ENCODE results near the gene SKI. TPM values are rescaled to one million over a fixed set of nuclear protein-coding genes. Genes with fewer than 3 reads are reported as not detected.
A peak's percentile ranks its signal among the peaks of the same experiment; 100 is the strongest.

Gene SKI
- total and polyA plus RNA-seq, 4 donors: 17.1 to 90.7 (median 40.7) TPM

GRCh38 chr1:2230781-2231531 is 2.8 kb downstream of the SKI start:
- Histone ChIP-seq H3K9me3 (ENCODE audit: control insufficient read depth in 4 of 4, insufficient read depth in 3 of 4, low read length in 3 of 4) (peaks cover 0 to 5% (median 0%) of the 10 kb centered on the region in 4 donors), H3K36me3 (ENCODE audit: control insufficient read depth in 4 of 4, insufficient read depth in 4 of 4, low read length in 4 of 4) (peaks cover 0 to 15% (median 0%) of the 10 kb centered on the region in 4 donors), H3K4me1 (ENCODE audit: control insufficient read depth in 5 of 5, insufficient read depth in 5 of 5, low read length in 5 of 5) (peaks cover 12 to 66% (median 31%) of the 10 kb centered on the region in 5 donors), H3K27me3 (ENCODE audit: control insufficient read depth in 3 of 3, insufficient read depth in 3 of 3, low read length in 2 of 3) (no peaks in the 10 kb centered on the region), H3K4me3 (peak overlapping the region; percentile 41), H3K9ac (ENCODE audit: insufficient read depth in 1 of 2, low read length in 2 of 2) (peak overlapping the region; percentile 14 to 39), H3K27ac (ENCODE audit: low read depth in 1 of 2, low read length in 1 of 2) (peak overlapping the region; percentile 54 to 81)
- DNase-seq: peak; percentile 78 to 81 (median 81)
- WGBS, 2 donors: 14 to 36% methylated on average over 30 of the region's 30 CpGs
- ATAC-seq (ENCODE audit: insufficient read depth, low FRiP score): no peak
- TF ChIP-seq CTCF (IDR thresholded peaks at IDR 0.05; ENCODE audit: control extremely low read depth, extremely low read depth): no peak

- Histone ChIP-seq H3K36me3 (ENCODE audit: control insufficient read depth in 4 of 4, insufficient read depth in 4 of 4, low read length in 4 of 4) (peaks cover 0 to 15% (median 0%) of the 10 kb centered on the region in 4 donors), H3K27me3 (ENCODE audit: control insufficient read depth in 3 of 3, insufficient read depth in 3 of 3, low read length in 2 of 3) (no peaks in the 10 kb centered on the region), H3K4me3 (peak overlapping the region; percentile 41), H3K9me3 (ENCODE audit: control insufficient read depth in 4 of 4, insufficient read depth in 3 of 4, low read length in 3 of 4) (peaks cover 0 to 3% (median 0%) of the 10 kb centered on the region in 4 donors), H3K9ac (ENCODE audit: insufficient read depth in 1 of 2, low read length in 2 of 2) (peak overlapping the region in 1 of 2 donors; percentile 14), H3K4me1 (ENCODE audit: control insufficient read depth in 5 of 5, insufficient read depth in 5 of 5, low read length in 5 of 5) (peaks cover 12 to 64% (median 29%) of the 10 kb centered on the region in 5 donors), H3K27ac (ENCODE audit: low read depth in 1 of 2, low read length in 1 of 2) (peak overlapping the region; percentile 54 to 90)
- 19 to 43% methylated on average over 26 of the region's 26 CpGs for WGBS, 2 donors
- no peak for TF ChIP-seq CTCF (IDR thresholded peaks at IDR 0.05; ENCODE audit: control extremely low read depth, extremely low read depth)
- DNase-seq: peak; percentile 83 to 93 (median 91)
- no peak for ATAC-seq (ENCODE audit: insufficient read depth, low FRiP score)
Measured at GRCh38 chr1:2231532-2232254, 3.6 kb downstream of the SKI start.

GRCh38 chr1:2232255-2232915 is 4.3 kb downstream of the SKI start:
- Histone ChIP-seq H3K36me3 (ENCODE audit: control insufficient read depth in 4 of 4, insufficient read depth in 4 of 4, low read length in 4 of 4) (peaks cover 0 to 15% (median 0%) of the 10 kb centered on the region in 4 donors), H3K4me3 (no peak overlapping the region), H3K9ac (ENCODE audit: insufficient read depth in 1 of 2, low read length in 2 of 2) (peak overlapping the region in 1 of 2 donors; percentile 8), H3K9me3 (ENCODE audit: control insufficient read depth in 4 of 4, insufficient read depth in 3 of 4, low read length in 3 of 4) (peaks cover 0 to 3% (median 0%) of the 10 kb centered on the region in 4 donors), H3K27ac (ENCODE audit: low read depth in 1 of 2, low read length in 1 of 2) (peak overlapping the region in 1 of 2 donors; percentile 90), H3K4me1 (ENCODE audit: control insufficient read depth in 5 of 5, insufficient read depth in 5 of 5, low read length in 5 of 5) (peaks cover 12 to 64% (median 30%) of the 10 kb centered on the region in 5 donors), H3K27me3 (ENCODE audit: control insufficient read depth in 3 of 3, insufficient read depth in 3 of 3, low read length in 2 of 3) (no peaks in the 10 kb centered on the region)
- ATAC-seq (ENCODE audit: insufficient read depth, low FRiP score) (no peak), DNase-seq (no peak)
- no peak for TF ChIP-seq CTCF (IDR thresholded peaks at IDR 0.05; ENCODE audit: control extremely low read depth, extremely low read depth)
- 22 to 48% methylated on average over 17 of the region's 17 CpGs for WGBS, 2 donors
